Activated naive CD4-positive, alpha-beta T cell (primary cell): ENCODE results near the gene EXPH5.
A peak's percentile ranks its signal among the peaks of the same experiment; 100 is the strongest.

Experiments
- DNase-seq, 4 experiments: peaks; one replicate each; lab custom pipeline; 2025; lab: John Stamatoyannopoulos, UW

EXPH5 gene

GRCh38 chr11:108511851-108512474 lies 81.6 kb downstream of the EXPH5 start:
- DNase-seq: no peak

GRCh38 chr11:108508653-108509593 lies 84.6 kb downstream of the EXPH5 start:
- no peak for DNase-seq

- no peak for DNase-seq
Measured at GRCh38 chr11:108501396-108501795, 92.2 kb downstream of the EXPH5 start.

GRCh38 chr11:108500721-108501120 lies 92.8 kb downstream of the EXPH5 start:
- DNase-seq: no peak

- DNase-seq: no peak
Measured at GRCh38 chr11:108500169-108500568, 93.4 kb downstream of the EXPH5 start.

GRCh38 chr11:108498816-108499408 lies 94.7 kb downstream of the EXPH5 start:
- no peak for DNase-seq

GRCh38 chr11:108498046-108498815 lies 95.3 kb downstream of the EXPH5 start, which contains the start of gene POGLUT3:
TSS of gene POGLUT3 (minus strand) at chr11:108498384. CDS start at chr11:108498366, 18 bp downstream.
- DNase-seq: peak in 3 of 4 experiments; percentile 8 to 44 (median 10)

GRCh38 chr11:108497317-108498045 lies 96.1 kb downstream of the EXPH5 start:
- DNase-seq: peak; percentile 3 to 39 (median 20)

- no peak for DNase-seq
Measured at GRCh38 chr11:108496643-108497256, 96.8 kb downstream of the EXPH5 start.

- no peak for DNase-seq
Measured at GRCh38 chr11:108495326-108495725, 98.2 kb downstream of the EXPH5 start.

GRCh38 chr11:108494182-108494581 lies 99.4 kb downstream of the EXPH5 start:
- no peak for DNase-seq

- DNase-seq: no peak
Measured at GRCh38 chr11:108491936-108492335, 101.6 kb downstream of the EXPH5 start.

GRCh38 chr11:108486828-108487227 lies 106.7 kb downstream of the EXPH5 start:
- no peak for DNase-seq

GRCh38 chr11:108486331-108486730 lies 107.2 kb downstream of the EXPH5 start:
- no peak for DNase-seq

- no peak for DNase-seq
Measured at GRCh38 chr11:108483163-108483562, 110.4 kb downstream of the EXPH5 start.

GRCh38 chr11:108474664-108475463 lies 118.7 kb downstream of the EXPH5 start:
- no peak for DNase-seq

GRCh38 chr11:108472681-108473080 lies 120.9 kb downstream of the EXPH5 start:
- no peak for DNase-seq

- no peak for DNase-seq
Measured at GRCh38 chr11:108468478-108468864, 125.1 kb downstream of the EXPH5 start.

- DNase-seq: peak; percentile 76 to 90 (median 86)
Measured at GRCh38 chr11:108467091-108467823, 126.3 kb downstream of the EXPH5 start, which contains the start of gene C11orf65. TSS of gene C11orf65 (minus strand) at chr11:108467529. CDS start at chr11:108461559, 5,970 bp downstream.
